SK-N-SH (cell line): Measurements from ENCODE around the gene FBXW10B.

ENCODE experiments used
- ELF1 ChIP-seq: IDR thresholded peaks from 2 replicates; pipeline ENCODE4 v1.4.0; 2012
- RAD21 ChIP-seq: IDR thresholded peaks from 2 replicates; pipeline ENCODE4 v1.6.1; 2012; ENCODE audit warnings: mild to moderate bottlenecking, low read length
- TAF1 ChIP-seq: IDR thresholded peaks from 2 replicates; pipeline ENCODE4 v1.6.1; 2012; ENCODE audit warnings: low read depth, mild to moderate bottlenecking, low read length, moderate library complexity, borderline replicate concordance
- TF ChIP-seq, protein P1 (sequence below): IDR thresholded peaks from 2 replicates; pipeline ENCODE4 v1.4.0; 2012; ENCODE audit warnings: low read depth, borderline replicate concordance

DNA sequence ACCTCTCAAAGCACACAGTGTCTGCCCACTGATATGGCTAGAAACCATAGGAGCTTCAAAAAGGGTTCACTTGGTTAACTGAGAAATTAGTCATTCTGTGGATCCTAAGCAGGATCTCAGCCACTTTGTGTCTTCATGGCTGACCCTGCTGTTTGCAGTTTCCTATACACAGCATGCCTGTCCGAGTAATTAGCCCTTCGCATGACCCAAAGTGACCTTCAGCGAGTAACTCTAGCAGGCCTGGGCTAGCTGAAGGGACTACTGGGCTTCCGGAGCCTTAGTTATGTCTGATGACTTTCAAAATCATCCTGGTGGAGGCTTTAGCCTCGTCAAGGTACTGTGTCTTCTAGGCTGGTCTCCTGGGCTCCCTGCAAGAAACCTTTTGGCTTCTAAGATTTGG is 28.9 kb upstream of the FBXW10B start:
- TF ChIP-seq RAD21 (no peak), ELF1 (no peak), TAF1 (no peak)
- TF ChIP-seq, protein P1, sequence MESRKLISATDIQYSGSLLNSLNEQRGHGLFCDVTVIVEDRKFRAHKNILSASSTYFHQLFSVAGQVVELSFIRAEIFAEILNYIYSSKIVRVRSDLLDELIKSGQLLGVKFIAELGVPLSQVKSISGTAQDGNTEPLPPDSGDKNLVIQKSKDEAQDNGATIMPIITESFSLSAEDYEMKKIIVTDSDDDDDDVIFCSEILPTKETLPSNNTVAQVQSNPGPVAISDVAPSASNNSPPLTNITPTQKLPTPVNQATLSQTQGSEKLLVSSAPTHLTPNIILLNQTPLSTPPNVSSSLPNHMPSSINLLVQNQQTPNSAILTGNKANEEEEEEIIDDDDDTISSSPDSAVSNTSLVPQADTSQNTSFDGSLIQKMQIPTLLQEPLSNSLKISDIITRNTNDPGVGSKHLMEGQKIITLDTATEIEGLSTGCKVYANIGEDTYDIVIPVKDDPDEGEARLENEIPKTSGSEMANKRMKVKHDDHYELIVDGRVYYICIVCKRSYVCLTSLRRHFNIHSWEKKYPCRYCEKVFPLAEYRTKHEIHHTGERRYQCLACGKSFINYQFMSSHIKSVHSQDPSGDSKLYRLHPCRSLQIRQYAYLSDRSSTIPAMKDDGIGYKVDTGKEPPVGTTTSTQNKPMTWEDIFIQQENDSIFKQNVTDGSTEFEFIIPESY, result no peak
